HL-60 (cell line): ENCODE measurements around the gene STEAP3.

Experiments used
- DNase-seq, 2 experiments: peaks; one replicate each; pipeline ENCODE4 v3.0.0-alpha.2; 2010 to 2020; ENCODE audit warnings: low read depth in 1 of 2, low spot score in 1 of 2
- H3K27ac ChIP-seq: fragments of 250-450 bp; sonication (Bioruptor Pico); replicated peaks from 2 replicates; pipeline ENCODE4 v1.5.1; 2020; ENCODE audit warnings: mild to moderate bottlenecking, moderate library complexity
- H3K27me3 ChIP-seq: fragments of 250-450 bp; sonication (Bioruptor Pico); 2 replicates; pipeline ENCODE4 v1.5.1; 2021; ENCODE audit warnings: mild to moderate bottlenecking, moderate library complexity; ENCODE audit not compliant: insufficient read depth, poor library complexity, severe bottlenecking
- H3K4me3 ChIP-seq: replicated peaks from 2 replicates; pipeline ENCODE4 v1.5.1; 2011; ENCODE audit warnings: mild to moderate bottlenecking, control low read depth, low read length; ENCODE audit not compliant: insufficient read depth
- GABPA ChIP-seq: IDR thresholded peaks from 2 replicates; pipeline ENCODE4 v1.6.1; 2012; ENCODE audit warnings: low read depth
- POLR2AphosphoS5 ChIP-seq: IDR thresholded peaks from 2 replicates; pipeline ENCODE4 v1.6.1; 2012; ENCODE audit warnings: low read depth
- SPI1 ChIP-seq: IDR thresholded peaks from 2 replicates; pipeline ENCODE4 v1.6.1; 2012; ENCODE audit warnings: low read depth, mild to moderate bottlenecking, borderline replicate concordance
- TF ChIP-seq, protein P1 (sequence below): IDR thresholded peaks from one replicate; pipeline ENCODE4 v1.5.1; 2011; ENCODE audit warnings: low read length, control low read depth, inconsistent platforms; ENCODE audit not compliant: insufficient read depth
- TF ChIP-seq, protein P2 (sequence below): IDR thresholded peaks from 2 replicates; pipeline ENCODE4 v1.6.1; 2012; ENCODE audit warnings: low read depth; ENCODE audit not compliant: insufficient replicate concordance

STEAP3 gene

DNA sequence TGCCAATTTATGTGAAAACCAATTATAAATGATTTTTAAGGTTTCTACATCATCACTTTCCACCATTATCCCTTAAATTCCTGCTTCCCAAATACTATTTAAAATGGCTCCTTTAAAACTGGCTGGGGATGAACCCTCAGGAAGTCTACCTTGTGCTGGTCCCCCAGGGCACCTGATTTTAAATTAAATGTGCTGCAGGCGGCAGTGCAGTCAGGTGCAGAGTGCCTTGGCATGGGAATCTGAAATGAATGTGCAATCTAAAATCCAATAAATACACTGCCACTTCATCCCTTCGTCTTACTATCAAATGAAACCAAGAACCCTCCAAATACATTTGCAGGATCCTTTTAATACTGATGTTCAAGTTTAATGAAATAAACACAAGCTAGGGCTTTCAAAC lies 81.2 kb downstream of the STEAP3 start:
- TF ChIP-seq, protein P1, sequence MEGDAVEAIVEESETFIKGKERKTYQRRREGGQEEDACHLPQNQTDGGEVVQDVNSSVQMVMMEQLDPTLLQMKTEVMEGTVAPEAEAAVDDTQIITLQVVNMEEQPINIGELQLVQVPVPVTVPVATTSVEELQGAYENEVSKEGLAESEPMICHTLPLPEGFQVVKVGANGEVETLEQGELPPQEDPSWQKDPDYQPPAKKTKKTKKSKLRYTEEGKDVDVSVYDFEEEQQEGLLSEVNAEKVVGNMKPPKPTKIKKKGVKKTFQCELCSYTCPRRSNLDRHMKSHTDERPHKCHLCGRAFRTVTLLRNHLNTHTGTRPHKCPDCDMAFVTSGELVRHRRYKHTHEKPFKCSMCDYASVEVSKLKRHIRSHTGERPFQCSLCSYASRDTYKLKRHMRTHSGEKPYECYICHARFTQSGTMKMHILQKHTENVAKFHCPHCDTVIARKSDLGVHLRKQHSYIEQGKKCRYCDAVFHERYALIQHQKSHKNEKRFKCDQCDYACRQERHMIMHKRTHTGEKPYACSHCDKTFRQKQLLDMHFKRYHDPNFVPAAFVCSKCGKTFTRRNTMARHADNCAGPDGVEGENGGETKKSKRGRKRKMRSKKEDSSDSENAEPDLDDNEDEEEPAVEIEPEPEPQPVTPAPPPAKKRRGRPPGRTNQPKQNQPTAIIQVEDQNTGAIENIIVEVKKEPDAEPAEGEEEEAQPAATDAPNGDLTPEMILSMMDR = no peak
- no peak for TF ChIP-seq SPI1
- no peak for TF ChIP-seq GABPA
- TF ChIP-seq, protein P2, sequence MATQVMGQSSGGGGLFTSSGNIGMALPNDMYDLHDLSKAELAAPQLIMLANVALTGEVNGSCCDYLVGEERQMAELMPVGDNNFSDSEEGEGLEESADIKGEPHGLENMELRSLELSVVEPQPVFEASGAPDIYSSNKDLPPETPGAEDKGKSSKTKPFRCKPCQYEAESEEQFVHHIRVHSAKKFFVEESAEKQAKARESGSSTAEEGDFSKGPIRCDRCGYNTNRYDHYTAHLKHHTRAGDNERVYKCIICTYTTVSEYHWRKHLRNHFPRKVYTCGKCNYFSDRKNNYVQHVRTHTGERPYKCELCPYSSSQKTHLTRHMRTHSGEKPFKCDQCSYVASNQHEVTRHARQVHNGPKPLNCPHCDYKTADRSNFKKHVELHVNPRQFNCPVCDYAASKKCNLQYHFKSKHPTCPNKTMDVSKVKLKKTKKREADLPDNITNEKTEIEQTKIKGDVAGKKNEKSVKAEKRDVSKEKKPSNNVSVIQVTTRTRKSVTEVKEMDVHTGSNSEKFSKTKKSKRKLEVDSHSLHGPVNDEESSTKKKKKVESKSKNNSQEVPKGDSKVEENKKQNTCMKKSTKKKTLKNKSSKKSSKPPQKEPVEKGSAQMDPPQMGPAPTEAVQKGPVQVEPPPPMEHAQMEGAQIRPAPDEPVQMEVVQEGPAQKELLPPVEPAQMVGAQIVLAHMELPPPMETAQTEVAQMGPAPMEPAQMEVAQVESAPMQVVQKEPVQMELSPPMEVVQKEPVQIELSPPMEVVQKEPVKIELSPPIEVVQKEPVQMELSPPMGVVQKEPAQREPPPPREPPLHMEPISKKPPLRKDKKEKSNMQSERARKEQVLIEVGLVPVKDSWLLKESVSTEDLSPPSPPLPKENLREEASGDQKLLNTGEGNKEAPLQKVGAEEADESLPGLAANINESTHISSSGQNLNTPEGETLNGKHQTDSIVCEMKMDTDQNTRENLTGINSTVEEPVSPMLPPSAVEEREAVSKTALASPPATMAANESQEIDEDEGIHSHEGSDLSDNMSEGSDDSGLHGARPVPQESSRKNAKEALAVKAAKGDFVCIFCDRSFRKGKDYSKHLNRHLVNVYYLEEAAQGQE = no peak
- TF ChIP-seq POLR2AphosphoS5 = no peak
- Histone ChIP-seq H3K4me3 (no peak overlapping the region), H3K27me3 (no peaks in the 10 kb centered on the region), H3K27ac (no peak overlapping the region)
- DNase-seq = no peak

DNA sequence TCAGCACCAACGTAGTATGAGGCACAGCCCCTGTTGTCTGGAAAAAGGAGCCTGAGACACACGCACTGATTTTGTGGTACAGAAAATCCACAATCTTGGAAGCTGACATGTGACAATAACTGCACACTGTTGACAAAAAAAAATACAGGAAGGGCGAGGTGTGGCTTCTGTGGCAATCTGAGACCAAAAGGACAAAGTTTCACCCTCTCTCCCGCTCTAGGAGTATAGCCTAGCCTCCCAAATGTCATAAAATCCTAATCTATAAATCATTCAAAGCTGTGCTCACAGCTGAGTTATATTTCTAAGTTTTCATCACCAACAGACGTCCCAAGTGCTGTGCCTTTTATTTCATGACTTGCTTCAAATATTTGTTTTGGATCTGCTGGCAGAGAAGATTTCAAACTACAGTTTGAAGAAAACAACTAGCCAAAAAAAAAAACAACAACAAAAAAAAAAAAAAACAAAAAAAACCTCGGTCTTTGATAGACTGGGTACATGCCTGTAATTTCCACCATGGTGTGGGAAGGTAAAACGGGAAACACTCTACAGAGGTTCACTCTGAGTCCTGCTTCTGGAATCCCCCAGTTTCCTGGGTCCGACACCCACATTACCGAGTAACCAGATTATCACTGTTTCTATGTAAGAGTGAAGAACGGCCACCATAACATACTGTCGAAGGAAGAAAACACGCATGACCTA lies 82.0 kb downstream of the STEAP3 start:
- Histone ChIP-seq H3K4me3 (no peak overlapping the region), H3K27ac (no peak overlapping the region), H3K27me3 (no peaks in the 10 kb centered on the region)
- TF ChIP-seq SPI1 (no peak), POLR2AphosphoS5 (no peak), GABPA (no peak)
- TF ChIP-seq, protein P1 = no peak
- TF ChIP-seq, protein P2 = no peak
- no peak for DNase-seq

DNA sequence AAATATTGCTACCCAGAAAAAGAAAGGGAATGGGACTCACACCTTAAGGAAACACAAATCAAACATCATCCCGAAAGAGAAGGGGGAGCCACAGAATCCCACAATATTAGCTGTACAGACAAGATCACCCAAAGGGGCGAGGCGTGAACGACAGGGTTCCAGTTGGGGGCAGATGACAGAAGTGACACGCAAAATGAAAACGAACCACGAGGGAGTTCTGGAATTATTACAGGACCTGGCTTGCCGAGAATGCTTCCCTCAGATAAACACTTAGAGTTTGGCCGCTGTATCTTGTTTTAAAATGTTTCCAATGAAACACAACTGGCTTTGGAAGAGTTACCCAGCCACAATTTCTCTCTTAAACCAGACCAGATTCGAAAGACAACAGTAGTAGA lies 82.6 kb downstream of the STEAP3 start:
- no peak for DNase-seq
- TF ChIP-seq GABPA (no peak), POLR2AphosphoS5 (no peak), SPI1 (no peak)
- TF ChIP-seq, protein P1 = no peak
- TF ChIP-seq, protein P2 = no peak
- Histone ChIP-seq H3K27ac (no peak overlapping the region), H3K27me3 (no peaks in the 10 kb centered on the region), H3K4me3 (no peak overlapping the region)
